HepG2 (cell line): ENCODE data around the gene OR6C3. TPM values are rescaled to one million over a fixed set of nuclear protein-coding genes. Genes with fewer than 3 reads are reported as not detected.

ENCODE experiments used
- ATAC-seq: fragments of 200-7000 bp; cut with Tn5 transposase; 3 replicates; pipeline ENCODE4 v1.9.1; 2020; ENCODE audit warnings: mild to moderate bottlenecking, moderate library complexity
- BruUV-seq: library from RNA; stranded (reverse); fragments of 400-500 nt; replicated peaks from 2 replicates; lab custom pipeline; 2021; lab: Mats Ljungman, UMichigan
- CTCF ChIA-PET: fragments of 300-600 bp; formaldehyde crosslinking; extraction: SDS; loops from one replicate; lab custom pipeline; 2021; ENCODE audit warnings: low total read pairs, inconsistent platforms, low intra/inter-chr PET ratio; lab: Yijun Ruan, JAX
- POLR2A ChIA-PET: fragments of 350-600 bp; sonication (Branson Sonifier 250); formaldehyde crosslinking; loops from one replicate; lab custom pipeline; 2020; ENCODE audit warnings: antibody characterized with exemption, inconsistent platforms; lab: Yijun Ruan, JAX
- DNase-seq: peaks from one replicate; pipeline ENCODE4 v3.0.0-alpha.2; 2015; ENCODE audit warnings: low spot score
- FAIRE-seq: peaks from 3 replicates; lab custom pipeline; 2011; peaks lifted over from hg19 to GRCh38; lab: Jason Lieb, UNC
- H2AFZ ChIP-seq: one replicate; pipeline ENCODE4 v1.6.1; 2011; ENCODE audit warnings: low read length, inconsistent platforms
- H3K27ac ChIP-seq: fragments of 300-600 bp; 3 replicates; pipeline ENCODE4 v1.8.0; 2011; ENCODE audit warnings: mixed run types, mild to moderate bottlenecking, mixed read lengths, low read length, inconsistent platforms; ENCODE audit not compliant: insufficient read depth; ENCODE audit errors: extremely low read length
- H3K27me3 ChIP-seq, 2 experiments: fragments of 200-600 bp in 1 of 2; 2 replicates in 1 of 2; 3 replicates in 1 of 2; pipeline versions ENCODE4 v1.6.0 to v1.8.0; 2011; ENCODE audit warnings: low read length in 2 of 2, mild to moderate bottlenecking in 2 of 2, moderate library complexity in 2 of 2, inconsistent platforms in 1 of 2; ENCODE audit not compliant: insufficient read depth in 2 of 2, control insufficient read depth in 1 of 2
- H3K36me3 ChIP-seq, 2 experiments: fragments of 200-600 bp in 1 of 2; replicated peaks in 1 of 2; 2 replicates in 1 of 2; 3 replicates in 1 of 2; pipeline versions ENCODE4 v1.5.1 to v1.8.0; 2011; ENCODE audit warnings: low read length in 2 of 2, inconsistent platforms in 1 of 2; ENCODE audit not compliant: insufficient read depth in 2 of 2, control insufficient read depth in 1 of 2
- H3K4me1 ChIP-seq: 2 replicates; pipeline ENCODE4 v1.5.1; 2012; ENCODE audit warnings: low read length, inconsistent platforms; ENCODE audit not compliant: insufficient read depth
- H3K4me2 ChIP-seq: 2 replicates; pipeline ENCODE4 v1.6.0; 2011; ENCODE audit warnings: low read depth, low read length, inconsistent platforms
- H3K4me3 ChIP-seq, 3 experiments: fragments of 200-600 bp in 1 of 3; sonication (generic), shearing (Covaris generic) in 1 of 3; replicated peaks in 1 of 3; 2 replicates each; pipeline ENCODE4 v1.5.1; 2011 to 2016; ENCODE audit warnings: low read length in 3 of 3, inconsistent platforms in 2 of 3, low read depth in 2 of 3, mild to moderate bottlenecking in 2 of 3, control low read depth in 1 of 3, mixed read lengths in 1 of 3; ENCODE audit not compliant: insufficient read depth in 1 of 3
- H3K79me2 ChIP-seq: one replicate; pipeline ENCODE4 v1.6.1; 2011; ENCODE audit warnings: low read length, inconsistent platforms; ENCODE audit not compliant: insufficient read depth
- H3K9ac ChIP-seq: 2 replicates; pipeline ENCODE4 v1.6.0; 2011; ENCODE audit warnings: mild to moderate bottlenecking, low read depth, low read length, inconsistent platforms; ENCODE audit not compliant: insufficient read depth
- H3K9me3 ChIP-seq: 2 replicates; pipeline ENCODE4 v1.5.1; 2012; ENCODE audit warnings: mild to moderate bottlenecking, low read length
- H4K20me1 ChIP-seq: 2 replicates; pipeline ENCODE4 v1.6.0; 2011; ENCODE audit warnings: inconsistent platforms, mild to moderate bottlenecking, low read length, moderate library complexity; ENCODE audit not compliant: insufficient read depth
- EZH2 ChIP-seq: conservative IDR thresholded peaks from 2 replicates; pipeline ENCODE4 v1.6.1; 2012; ENCODE audit warnings: mild to moderate bottlenecking, low read depth, low read length, moderate library complexity
- MTA1 ChIP-seq: sonication (generic); formaldehyde crosslinking; IDR thresholded peaks from 2 replicates; pipeline ENCODE4 v1.4.0; 2020; ENCODE audit warnings: missing genetic modification reagents, mild to moderate bottlenecking, borderline replicate concordance
- RBAK ChIP-seq: sonication (generic); formaldehyde crosslinking; IDR thresholded peaks from 2 replicates; pipeline ENCODE4 v1.5.1; 2020; ENCODE audit warnings: mild to moderate bottlenecking, missing genetic modification reagents
- WGBS: methylation state at CpG from one replicate; pipeline ENCODE4 v1.1.6; 2017; ENCODE audit warnings: low lambda C conversion rate; 5-methylcytosine and 5-hydroxymethylcytosine counted together
- in situ Hi-C: cut with HindIII; loops from 2 replicates; pipeline ENCODE4 v1.10.0; 2017; ENCODE audit warnings: low pct_unique_long_range_greater_than_20kb; ENCODE audit not compliant: extremely low pct_ligation_motif_present
- intact Hi-C: fragments of 100-400 bp; cut with micrococcal nuclease; formaldehyde crosslinking; loops from one replicate; pipeline ENCODE4 v1.10.0; 2022; ENCODE audit not compliant: unreplicated experiment
- polyA plus RNA-seq, 8 experiments: library from polyadenylated mRNA; depleted of rRNA in 3 of 8; stranded (reverse) in 7 of 8; unstranded in 1 of 8; fragments of >200 nt; fragmentation: Illumina TruSeq in 4 of 8; extraction: Trizol in 4 of 8; gene quantifications; 2 replicates each; pipeline versions ENCODE4 v1.2.1 to v1.2.3, GENCODE V29; 2011 to 2016; ENCODE audit warnings: low read depth in 4 of 8, missing spikeins in 1 of 8, mixed read lengths in 1 of 8; ENCODE audit not compliant: insufficient read depth in 1 of 8
- total RNA-seq, 5 experiments: library from RNA; depleted of rRNA; stranded (reverse); fragments of >200 nt; fragmentation: Illumina TruSeq; extraction: Trizol; gene quantifications; 2 replicates each; pipeline ENCODE4 v1.2.3, GENCODE V29; 2016; ENCODE audit warnings: low read depth in 1 of 5
- TF ChIP-seq, protein P1 (sequence below): sonication (generic); formaldehyde crosslinking; IDR thresholded peaks from 2 replicates; pipeline ENCODE4 v1.8.0; 2022; ENCODE audit warnings: mild to moderate bottlenecking, missing genetic modification reagents
- TF ChIP-seq, protein P2 (sequence below): sonication (generic); formaldehyde crosslinking; IDR thresholded peaks from 2 replicates; pipeline ENCODE4 v1.5.0; 2020; ENCODE audit warnings: mild to moderate bottlenecking, missing genetic modification reagents

The OR6C3 gene
- total and polyA plus RNA-seq, 2 of the 13 experiments (the other 11 are each of a cell fraction or from before 2014, with no cell fraction given) = not detected

DNA sequence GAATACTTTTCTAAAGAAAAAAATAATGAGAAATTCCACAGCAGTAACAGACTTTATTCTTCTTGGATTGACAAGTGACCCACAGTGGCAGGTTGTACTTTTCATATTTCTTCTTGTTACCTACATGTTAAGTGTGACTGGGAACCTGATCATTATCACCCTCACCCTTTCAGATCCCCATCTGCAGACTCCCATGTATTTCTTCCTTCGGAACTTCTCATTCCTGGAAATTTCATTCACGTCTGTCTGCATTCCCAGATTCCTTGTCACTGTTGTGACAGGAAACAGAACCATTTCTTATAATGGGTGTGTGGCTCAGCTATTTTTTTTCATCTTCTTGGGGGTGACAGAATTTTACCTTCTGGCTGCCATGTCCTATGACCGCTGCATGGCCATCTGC, 34.5 kb downstream of the OR6C3 start (continued):
- TF ChIP-seq, protein P1, sequence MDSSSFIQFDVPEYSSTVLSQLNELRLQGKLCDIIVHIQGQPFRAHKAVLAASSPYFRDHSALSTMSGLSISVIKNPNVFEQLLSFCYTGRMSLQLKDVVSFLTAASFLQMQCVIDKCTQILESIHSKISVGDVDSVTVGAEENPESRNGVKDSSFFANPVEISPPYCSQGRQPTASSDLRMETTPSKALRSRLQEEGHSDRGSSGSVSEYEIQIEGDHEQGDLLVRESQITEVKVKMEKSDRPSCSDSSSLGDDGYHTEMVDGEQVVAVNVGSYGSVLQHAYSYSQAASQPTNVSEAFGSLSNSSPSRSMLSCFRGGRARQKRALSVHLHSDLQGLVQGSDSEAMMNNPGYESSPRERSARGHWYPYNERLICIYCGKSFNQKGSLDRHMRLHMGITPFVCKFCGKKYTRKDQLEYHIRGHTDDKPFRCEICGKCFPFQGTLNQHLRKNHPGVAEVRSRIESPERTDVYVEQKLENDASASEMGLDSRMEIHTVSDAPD (CRISPR knock-in tag) = no peak
- no peak for TF ChIP-seq EZH2
- no peak for TF ChIP-seq MTA1 (CRISPR knock-in tag)
- TF ChIP-seq, protein P2, sequence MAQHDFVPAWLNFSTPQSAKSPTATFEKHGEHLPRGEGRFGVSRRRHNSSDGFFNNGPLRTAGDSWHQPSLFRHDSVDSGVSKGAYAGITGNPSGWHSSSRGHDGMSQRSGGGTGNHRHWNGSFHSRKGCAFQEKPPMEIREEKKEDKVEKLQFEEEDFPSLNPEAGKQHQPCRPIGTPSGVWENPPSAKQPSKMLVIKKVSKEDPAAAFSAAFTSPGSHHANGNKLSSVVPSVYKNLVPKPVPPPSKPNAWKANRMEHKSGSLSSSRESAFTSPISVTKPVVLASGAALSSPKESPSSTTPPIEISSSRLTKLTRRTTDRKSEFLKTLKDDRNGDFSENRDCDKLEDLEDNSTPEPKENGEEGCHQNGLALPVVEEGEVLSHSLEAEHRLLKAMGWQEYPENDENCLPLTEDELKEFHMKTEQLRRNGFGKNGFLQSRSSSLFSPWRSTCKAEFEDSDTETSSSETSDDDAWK (CRISPR knock-in tag) = no peak

DNA sequence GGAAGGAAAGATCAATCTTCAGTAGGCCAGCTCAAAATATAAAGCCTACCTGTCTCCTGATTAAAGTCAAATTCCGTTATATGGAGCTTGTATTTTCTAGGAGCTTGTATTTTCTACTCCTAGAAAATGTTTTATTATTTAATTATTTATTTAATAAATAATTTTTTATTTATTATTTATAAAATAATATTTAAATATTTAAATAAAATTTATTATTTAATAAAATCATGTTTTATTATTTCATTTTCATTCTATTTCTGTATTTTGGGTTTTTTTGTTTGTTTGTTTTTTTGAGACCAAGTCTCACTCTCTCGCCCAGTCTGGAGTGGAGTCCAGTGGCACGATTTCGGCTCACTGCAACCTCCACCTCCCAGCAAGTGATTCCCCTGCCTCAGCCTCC, 42.0 kb downstream of the OR6C3 start:
- Histone ChIP-seq H4K20me1 (no peaks in the 10 kb centered on the region), H3K4me2 (no peak overlapping the region), H3K27me3 (no peaks in the 10 kb centered on the region), H3K9ac (no peak overlapping the region), H3K4me1 (no peaks in the 10 kb centered on the region), H3K79me2 (no peaks in the 10 kb centered on the region), H2AFZ (no peak overlapping the region), H3K27ac (no peak overlapping the region), H3K4me3 (no peak overlapping the region), H3K9me3 (no peaks in the 10 kb centered on the region), H3K36me3 (no peaks in the 10 kb centered on the region)
- DNase-seq (no peak), FAIRE-seq (no peak), ATAC-seq (no peak)
- 67% methylated on average over 4 of the region's 4 CpGs for WGBS
- ChIA-PET POLR2A (no interaction called here), CTCF (no interaction called here)
- BruUV-seq = no TSS peak
- no peak for TF ChIP-seq RBAK (CRISPR knock-in tag)
- intact Hi-C loops = no loop called here
- in situ Hi-C loops = no loop called here

Other genes with a start within 250 kb of the OR6C3 start
- not detected in 2 replicates for gene OR9K2, start 204.3 kb upstream of the OR6C3 start, total RNA-seq (2016; rRNA removed; fragmentation: Illumina TruSeq; extraction: Trizol)
- not detected in 2 replicates for gene OR9K2, start 204.3 kb upstream of the OR6C3 start, polyA plus RNA-seq (2011; rRNA removed)
- not detected in 2 replicates for gene OR10A7, start 109.7 kb upstream of the OR6C3 start, total RNA-seq (2016; rRNA removed; fragmentation: Illumina TruSeq; extraction: Trizol)
- not detected in 2 replicates for gene OR10A7, start 109.7 kb upstream of the OR6C3 start, polyA plus RNA-seq (2011; rRNA removed)
- gene OR6C74, start 86.1 kb upstream of the OR6C3 start, total RNA-seq (2016; rRNA removed; fragmentation: Illumina TruSeq; extraction: Trizol) = not detected in 2 replicates
- gene OR6C74, start 86.1 kb upstream of the OR6C3 start, polyA plus RNA-seq (2011; rRNA removed) = not detected in 2 replicates
- gene OR6C6, start 34.2 kb upstream of the OR6C3 start, total RNA-seq (2016; rRNA removed; fragmentation: Illumina TruSeq; extraction: Trizol) = not detected in 2 replicates
- not detected in 2 replicates for gene OR6C6, start 34.2 kb upstream of the OR6C3 start, polyA plus RNA-seq (2011; rRNA removed)
- not detected in 2 replicates for gene OR6C1, start 16.4 kb upstream of the OR6C3 start, total RNA-seq (2016; rRNA removed; fragmentation: Illumina TruSeq; extraction: Trizol)
- not detected in 2 replicates for gene OR6C1, start 16.4 kb upstream of the OR6C3 start, polyA plus RNA-seq (2011; rRNA removed)
- gene OR6C75, start 32.2 kb downstream of the OR6C3 start, total RNA-seq (2016; rRNA removed; fragmentation: Illumina TruSeq; extraction: Trizol) = not detected in 2 replicates
- not detected in 2 replicates for gene OR6C75, start 32.2 kb downstream of the OR6C3 start, polyA plus RNA-seq (2011; rRNA removed)
- gene OR6C65, start 69.8 kb downstream of the OR6C3 start, total RNA-seq (2016; rRNA removed; fragmentation: Illumina TruSeq; extraction: Trizol) = not detected in 2 replicates
- gene OR6C65, start 69.8 kb downstream of the OR6C3 start, polyA plus RNA-seq (2011; rRNA removed) = not detected in 2 replicates
- not detected in 2 replicates for gene OR6C76, start 95.5 kb downstream of the OR6C3 start, total RNA-seq (2016; rRNA removed; fragmentation: Illumina TruSeq; extraction: Trizol)
- gene OR6C76, start 95.5 kb downstream of the OR6C3 start, polyA plus RNA-seq (2011; rRNA removed) = not detected in 2 replicates
- gene OR6C2, start 113.3 kb downstream of the OR6C3 start, total RNA-seq (2016; rRNA removed; fragmentation: Illumina TruSeq; extraction: Trizol) = not detected in 2 replicates
- gene OR6C2, start 113.3 kb downstream of the OR6C3 start, polyA plus RNA-seq (2011; rRNA removed) = not detected in 2 replicates
- not detected in 2 replicates for gene OR6C70, start 139.4 kb downstream of the OR6C3 start, total RNA-seq (2016; rRNA removed; fragmentation: Illumina TruSeq; extraction: Trizol)
- not detected in 2 replicates for gene OR6C70, start 139.4 kb downstream of the OR6C3 start, polyA plus RNA-seq (2011; rRNA removed)
- not detected in 2 replicates for gene OR6C68, start 161.6 kb downstream of the OR6C3 start, total RNA-seq (2016; rRNA removed; fragmentation: Illumina TruSeq; extraction: Trizol)
- gene OR6C68, start 161.6 kb downstream of the OR6C3 start, polyA plus RNA-seq (2011; rRNA removed) = not detected in 2 replicates
- gene OR6C4, start 218.9 kb downstream of the OR6C3 start, total RNA-seq (2016; rRNA removed; fragmentation: Illumina TruSeq; extraction: Trizol) = not detected in 2 replicates
- not detected in 2 replicates for gene OR6C4, start 218.9 kb downstream of the OR6C3 start, polyA plus RNA-seq (2011; rRNA removed)
- gene OR2AP1, start 241.7 kb downstream of the OR6C3 start, total RNA-seq (2016; rRNA removed; fragmentation: Illumina TruSeq; extraction: Trizol) = not detected in 2 replicates
- not detected in 2 replicates for gene OR2AP1, start 241.7 kb downstream of the OR6C3 start, polyA plus RNA-seq (2011; rRNA removed)